ENCODE measurements around the gene OR4P4.

GRCh38 chr11:55624531-55624930, 10.4 kb upstream of the OR4P4 start:
- TF ChIP-seq CTCF (IDR thresholded peaks at IDR 0.05; ENCODE audit: borderline replicate concordance, extremely low read depth, low read length, poor library complexity, severe bottlenecking) (no peak), EZH2 (IDR thresholded peaks at IDR 0.05; ENCODE audit: borderline replicate concordance, low read depth, low read length, severe bottlenecking) (no peak)

Measured in DND-41 (cell line).